Transverse colon (tissue), 4 donors: Measurements from ENCODE around the gene ITGB1BP2. TPM values are rescaled to one million over a fixed set of nuclear protein-coding genes. Genes with fewer than 3 reads are reported as not detected.
A peak's percentile ranks its signal among the peaks of the same experiment; 100 is the strongest.
"Not testable (repeated sequence)": the region's sequence is repeated elsewhere in the genome, so short reads cannot be mapped to it uniquely, and the experiment has no call there.

Experiments
- DNase-seq: peaks from one replicate; pipeline ENCODE4 v3.0.0-alpha.2; 2019
- H3K27ac ChIP-seq, 4 donors: fragments of 200-600 bp; sonication (generic); 2 replicates each; pipeline ENCODE4 v1.5.1; 2016 to 2018; ENCODE audit warnings: inconsistent platforms in 4 of 4
- H3K27me3 ChIP-seq: fragments of 200-600 bp; sonication (generic); 2 replicates; pipeline ENCODE4 v1.5.1; 2017; ENCODE audit warnings: inconsistent platforms
- H3K36me3 ChIP-seq, 4 donors: fragments of 200-600 bp; sonication (generic); 2 replicates each; pipeline ENCODE4 v1.5.1; 2017 to 2019; ENCODE audit warnings: inconsistent platforms in 4 of 4
- H3K4me1 ChIP-seq, 4 donors: fragments of 200-600 bp; sonication (generic); 2 replicates each; pipeline ENCODE4 v1.5.1; 2017 to 2020; ENCODE audit warnings: inconsistent platforms in 4 of 4
- H3K4me3 ChIP-seq, 4 donors: fragments of 200-600 bp; sonication (generic); 1 replicate in 1 of 4; 2 replicates in 3 of 4; pipeline versions ENCODE4 v1.5.1 to v1.6.1; 2017 to 2019; ENCODE audit warnings: inconsistent platforms in 4 of 4
- H3K9me3 ChIP-seq, 2 donors: fragments of 200-600 bp; sonication (generic); 2 replicates each; pipeline ENCODE4 v1.5.1; 2017 to 2019; ENCODE audit warnings: inconsistent platforms in 2 of 2
- EP300 ChIP-seq: sonication (generic); formaldehyde crosslinking; IDR thresholded peaks from one replicate; pipeline ENCODE4 v1.6.1; 2017; ENCODE audit warnings: antibody characterized with exemption, low read depth
- POLR2A ChIP-seq: fragments of 450-650 bp; IDR thresholded peaks from one replicate; pipeline ENCODE4 v1.6.1; 2016; ENCODE audit warnings: antibody characterized with exemption, mild to moderate bottlenecking, moderate library complexity
- POLR2AphosphoS5 ChIP-seq, 3 donors: sonication (generic); formaldehyde crosslinking; IDR thresholded peaks; one replicate each; pipeline ENCODE4 v1.6.1; 2016; ENCODE audit warnings: antibody characterized with exemption in 3 of 3
- WGBS, 2 donors: methylation state at CpG; one replicate each; pipeline ENCODE4 v1.1.5; 2018; ENCODE audit warnings: low coverage in 1 of 2; 5-methylcytosine and 5-hydroxymethylcytosine counted together
- in situ Hi-C, 4 donors: fragments of 200-750 bp; cut with MboI; loops; one replicate each; pipeline versions ENCODE4 v1.15.0 to v1.15.1; 2017; ENCODE audit warnings: low sequenced_read_pairs in 3 of 4, low pct_ligation_motif_present in 1 of 4, low pct_unique_long_range_greater_than_20kb in 1 of 4
- intact Hi-C: fragments of 100-400 bp; cut with DNase I; formaldehyde crosslinking; loops from one replicate; pipeline ENCODE4 v1.15.1; 2023; ENCODE audit warnings: low total_unique reads
- total RNA-seq, 4 donors: library from RNA; depleted of rRNA; stranded (reverse); fragments of >200 nt; gene quantifications; one replicate each; pipeline ENCODE4 v1.1.0, GENCODE V29; 2016
- TF ChIP-seq, protein P1 (sequence below), 5 experiments: fragments of 200-600 bp in 3 of 5; fragments of 450-650 bp in 2 of 5; sonication (generic) in 3 of 5; IDR thresholded peaks; 1 replicate in 2 of 5; 2 replicates in 3 of 5; pipeline ENCODE4 v1.5.1; 2016 to 2017; ENCODE audit warnings: antibody characterized with exemption in 5 of 5, inconsistent platforms in 3 of 5, mild to moderate bottlenecking in 2 of 5, moderate library complexity in 1 of 5

ITGB1BP2 gene
- total RNA-seq, 4 donors from 2014 or later, result 2.9 to 6.8 TPM; not detected in 2

DNA sequence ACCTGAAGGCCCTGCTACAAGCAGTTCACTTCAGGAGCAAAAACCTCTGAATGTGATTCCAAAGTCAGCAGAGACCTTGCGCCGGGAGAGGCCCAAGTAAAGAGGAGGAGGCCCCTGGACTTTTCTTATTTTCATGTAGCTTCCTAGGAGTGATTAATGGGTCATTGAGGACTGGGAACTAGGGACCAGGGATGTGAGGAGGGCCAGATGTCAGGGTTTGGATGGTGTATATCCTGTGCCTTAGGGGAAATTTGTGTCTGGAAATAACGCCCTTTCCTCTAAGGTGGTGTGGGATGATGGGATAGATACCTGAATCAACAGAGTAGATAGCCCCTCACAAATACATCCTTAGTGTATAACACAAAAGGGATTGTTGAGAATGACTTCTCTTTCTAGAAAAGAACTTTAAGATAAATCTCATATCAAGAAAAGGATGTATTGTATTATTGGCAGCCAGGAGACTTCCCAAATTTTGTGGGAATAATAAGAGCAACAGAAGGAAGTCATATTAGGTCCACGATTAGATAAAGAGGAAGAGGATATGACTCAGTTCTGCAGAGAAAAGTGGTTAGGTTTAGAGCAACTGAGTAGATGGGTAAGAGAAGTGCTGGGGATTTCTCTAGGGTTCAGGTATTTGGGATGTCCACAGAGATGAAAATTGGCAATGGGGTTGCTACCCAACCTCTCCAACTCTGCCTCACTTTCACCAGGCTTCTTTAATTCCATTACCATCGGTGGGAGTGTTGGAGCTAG, 1.1 kb downstream of the ITGB1BP2 start:
- intact Hi-C loops, result no loop called here
- H3K27me3 ChIP-seq, result no peaks in the 10 kb centered on the region
- H3K9me3 ChIP-seq, result no peaks in the 10 kb centered on the region
- WGBS, 2 donors, result 54 to 76% methylated on average over 4 to 5 of the region's 5 CpGs
- peaks cover 0 to 6% (median under 1%) of the 10 kb centered on the region in 4 donors for H3K36me3 ChIP-seq
- H3K27ac ChIP-seq, result peak overlapping the region in 3 of 4 donors; percentile 6 to 60 (median 48)
- in situ Hi-C loops, result no loop called here
- H3K4me3 ChIP-seq, result no peak overlapping the region
- DNase-seq, result no peak
- no peaks in the 10 kb centered on the region for H3K4me1 ChIP-seq
- no peak for TF ChIP-seq POLR2AphosphoS5 (IDR thresholded peaks at IDR 0.05)
- TF ChIP-seq, protein P1, sequence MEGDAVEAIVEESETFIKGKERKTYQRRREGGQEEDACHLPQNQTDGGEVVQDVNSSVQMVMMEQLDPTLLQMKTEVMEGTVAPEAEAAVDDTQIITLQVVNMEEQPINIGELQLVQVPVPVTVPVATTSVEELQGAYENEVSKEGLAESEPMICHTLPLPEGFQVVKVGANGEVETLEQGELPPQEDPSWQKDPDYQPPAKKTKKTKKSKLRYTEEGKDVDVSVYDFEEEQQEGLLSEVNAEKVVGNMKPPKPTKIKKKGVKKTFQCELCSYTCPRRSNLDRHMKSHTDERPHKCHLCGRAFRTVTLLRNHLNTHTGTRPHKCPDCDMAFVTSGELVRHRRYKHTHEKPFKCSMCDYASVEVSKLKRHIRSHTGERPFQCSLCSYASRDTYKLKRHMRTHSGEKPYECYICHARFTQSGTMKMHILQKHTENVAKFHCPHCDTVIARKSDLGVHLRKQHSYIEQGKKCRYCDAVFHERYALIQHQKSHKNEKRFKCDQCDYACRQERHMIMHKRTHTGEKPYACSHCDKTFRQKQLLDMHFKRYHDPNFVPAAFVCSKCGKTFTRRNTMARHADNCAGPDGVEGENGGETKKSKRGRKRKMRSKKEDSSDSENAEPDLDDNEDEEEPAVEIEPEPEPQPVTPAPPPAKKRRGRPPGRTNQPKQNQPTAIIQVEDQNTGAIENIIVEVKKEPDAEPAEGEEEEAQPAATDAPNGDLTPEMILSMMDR (IDR thresholded peaks at IDR 0.05), result no peak
- TF ChIP-seq EP300, result no peak
- no peak for TF ChIP-seq POLR2A

DNA sequence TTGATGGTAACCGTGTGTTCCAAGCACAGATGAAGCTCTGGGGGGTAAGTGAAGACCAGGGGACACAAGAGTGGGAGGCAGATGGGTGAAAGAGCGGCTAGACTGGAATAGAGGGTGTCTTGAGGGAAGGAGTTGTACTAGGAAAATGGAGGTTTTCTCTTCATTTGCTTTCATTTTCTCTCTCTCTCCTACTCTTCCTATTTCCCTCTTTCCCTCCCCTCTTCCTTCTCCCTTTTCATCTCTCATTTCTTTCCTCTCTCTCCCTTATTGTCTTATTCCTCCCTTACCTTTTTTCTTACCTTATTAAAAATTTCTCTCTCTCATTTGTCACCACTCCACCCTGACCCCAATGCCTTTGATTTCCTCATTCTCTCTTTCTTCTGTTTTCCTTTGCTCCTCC, 3.0 kb downstream of the ITGB1BP2 start:
- Histone ChIP-seq H3K27ac (no peak overlapping the region), H3K9me3 (no peaks in the 10 kb centered on the region), H3K4me1 (no peaks in the 10 kb centered on the region), H3K36me3 (no peaks in the 10 kb centered on the region), H3K27me3 (no peaks in the 10 kb centered on the region), H3K4me3 (no peak overlapping the region)
- no peak for DNase-seq
- in situ Hi-C loops (no loop called here), intact Hi-C loops (no loop called here)
- TF ChIP-seq EP300 (no peak), POLR2AphosphoS5 (IDR thresholded peaks at IDR 0.05) (no peak), POLR2A (no peak)
- TF ChIP-seq, protein P1 (IDR thresholded peaks at IDR 0.05), result no peak
- 70 to 100% methylated on average over 1 to 2 of the region's 2 CpGs for WGBS, 2 donors

DNA sequence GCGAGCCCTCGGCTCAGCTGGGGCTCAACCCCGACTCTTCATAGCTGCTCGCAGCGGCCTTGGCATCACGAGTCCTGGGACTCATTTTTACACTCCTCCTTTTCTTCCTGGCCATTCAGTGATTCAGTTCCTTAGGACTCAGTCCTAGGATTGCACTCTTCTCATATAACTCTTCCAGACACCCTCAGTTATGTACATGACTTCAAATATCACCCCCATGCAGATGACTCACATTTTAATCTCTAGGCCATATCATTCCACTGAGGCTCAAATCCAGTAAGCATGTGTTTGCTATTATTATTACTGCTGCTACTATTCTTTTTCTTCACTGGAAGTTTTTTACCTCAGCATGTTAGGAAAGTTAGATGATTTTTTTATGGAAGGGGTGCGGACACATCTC, 14.4 kb downstream of the ITGB1BP2 start:
- H3K9me3 ChIP-seq, result no peaks in the 10 kb centered on the region
- H3K27me3 ChIP-seq, result no peaks in the 10 kb centered on the region
- intact Hi-C loops, result no loop called here
- no peak overlapping the region for H3K27ac ChIP-seq
- TF ChIP-seq POLR2AphosphoS5 (IDR thresholded peaks at IDR 0.05) (no peak), EP300 (no peak), POLR2A (no peak)
- TF ChIP-seq, protein P1 (IDR thresholded peaks at IDR 0.05), result no peak
- no peaks in the 10 kb centered on the region for H3K36me3 ChIP-seq
- 94% methylated on average over 7 of the region's 7 CpGs; no CpG with 5 or more reads in 1 of the 2 donors for WGBS, 2 donors
- H3K4me1 ChIP-seq, result no peaks in the 10 kb centered on the region
- H3K4me3 ChIP-seq, result no peak overlapping the region
- DNase-seq, result no peak
- in situ Hi-C loops, result no loop called here

DNA sequence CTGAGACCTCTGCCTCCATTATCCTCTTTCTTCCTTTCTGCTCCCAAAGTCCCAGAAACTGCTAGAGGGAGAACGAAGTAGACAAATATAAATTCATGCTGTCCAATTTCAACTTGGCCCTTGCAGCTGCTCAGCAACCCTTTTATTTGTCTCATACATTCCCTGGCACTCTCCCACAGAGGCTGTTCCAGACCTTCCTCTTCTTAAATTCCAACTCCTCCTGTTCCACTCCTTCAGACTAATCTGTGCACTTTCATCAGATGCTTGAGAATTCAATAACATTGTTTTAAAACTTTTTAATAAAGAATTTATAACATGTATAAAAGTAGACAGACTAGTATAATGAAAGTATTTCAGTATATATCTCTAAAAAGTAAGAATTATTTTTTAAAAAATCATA, 15.4 kb downstream of the ITGB1BP2 start:
- WGBS, 2 donors, result 50% methylated on average over 1 of the region's 1 CpG; no CpG with 5 or more reads in 1 of the 2 donors
- not testable (repeated sequence) for H3K27ac ChIP-seq

DNA sequence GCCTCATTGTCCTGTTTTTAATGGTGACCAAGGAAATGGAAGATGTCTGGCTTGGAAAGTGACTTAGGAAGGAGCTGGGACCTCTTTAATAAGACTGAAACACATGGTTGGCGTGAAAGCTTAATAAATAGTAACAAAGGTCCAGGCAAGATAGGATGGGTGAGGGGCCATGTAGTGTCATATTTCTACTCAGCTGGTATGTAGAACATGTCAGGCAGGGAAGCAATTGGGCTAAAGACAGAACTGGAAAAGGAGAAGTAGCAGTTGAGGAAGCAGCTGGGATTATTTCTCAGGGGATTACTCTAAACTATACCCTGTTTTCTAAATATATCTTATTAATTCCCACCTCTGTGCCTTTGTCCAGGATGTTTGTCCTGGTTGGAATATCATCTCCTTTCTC, 18.6 kb downstream of the ITGB1BP2 start:
- no peaks in the 10 kb centered on the region for H3K27me3 ChIP-seq
- H3K36me3 ChIP-seq, result no peaks in the 10 kb centered on the region
- no peak overlapping the region for H3K27ac ChIP-seq
- WGBS, 2 donors, result 78% methylated on average over 1 of the region's 1 CpG; no CpG with 5 or more reads in 1 of the 2 donors
- no peak overlapping the region for H3K4me3 ChIP-seq
- H3K9me3 ChIP-seq, result no peaks in the 10 kb centered on the region
- intact Hi-C loops (no loop called here), in situ Hi-C loops (no loop called here)
- TF ChIP-seq POLR2AphosphoS5 (IDR thresholded peaks at IDR 0.05) (no peak), POLR2A (no peak), EP300 (no peak)
- TF ChIP-seq, protein P1 (IDR thresholded peaks at IDR 0.05), result no peak
- no peak for DNase-seq
- no peaks in the 10 kb centered on the region for H3K4me1 ChIP-seq

More for the DNA sequence above, 15.4 kb downstream of the ITGB1BP2 start:
- intact Hi-C loops, H3K9me3 ChIP-seq, H3K4me1 ChIP-seq, in situ Hi-C loops, DNase-seq, H3K4me3 ChIP-seq, H3K36me3 ChIP-seq, H3K27me3 ChIP-seq: not testable (repeated sequence)
